Spleen (tissue), 11 donors: Measurements from ENCODE around the gene FBH1. TPM values are rescaled to one million over a fixed set of nuclear protein-coding genes. Genes with fewer than 3 reads are reported as not detected.

Source experiments
- DNase-seq: peaks from one replicate; pipeline ENCODE4 v3.0.0-alpha.2; 2020
- H3K27ac ChIP-seq, 8 donors: fragments of 200-600 bp; sonication (generic) in 7 of 8; 1 replicate in 4 of 8; 2 replicates in 4 of 8; pipeline versions ENCODE4 v1.5.0 to v1.8.0; 2016 to 2021; ENCODE audit warnings: inconsistent platforms in 4 of 8, mild to moderate bottlenecking in 4 of 8, moderate library complexity in 1 of 8
- H3K27me3 ChIP-seq, 7 donors: fragments of 200-600 bp; sonication (generic) in 6 of 7; replicated peaks in 1 of 7; 1 replicate in 4 of 7; 2 replicates in 3 of 7; pipeline versions ENCODE4 v1.5.0 to v1.8.0; 2016 to 2021; ENCODE audit warnings: inconsistent platforms in 3 of 7, mild to moderate bottlenecking in 1 of 7
- H3K36me3 ChIP-seq, 6 donors: fragments of 200-600 bp; sonication (generic) in 5 of 6; 1 replicate in 4 of 6; 2 replicates in 2 of 6; pipeline versions ENCODE4 v1.5.0 to v1.8.0; 2016 to 2021; ENCODE audit warnings: inconsistent platforms in 2 of 6
- H3K4me1 ChIP-seq, 6 donors: fragments of 200-600 bp; sonication (generic) in 5 of 6; 1 replicate in 3 of 6; 2 replicates in 3 of 6; pipeline versions ENCODE4 v1.5.0 to v1.8.0; 2016 to 2021; ENCODE audit warnings: inconsistent platforms in 3 of 6
- H3K4me3 ChIP-seq, 8 donors: fragments of 200-600 bp; sonication (generic) in 7 of 8; 1 replicate in 4 of 8; 2 replicates in 4 of 8; pipeline versions ENCODE4 v1.5.0 to v1.8.0; 2016 to 2021; ENCODE audit warnings: inconsistent platforms in 4 of 8, mild to moderate bottlenecking in 4 of 8, moderate library complexity in 2 of 8
- H3K9me3 ChIP-seq, 8 donors: fragments of 200-600 bp; sonication (generic) in 7 of 8; 1 replicate in 4 of 8; 2 replicates in 4 of 8; pipeline versions ENCODE4 v1.5.0 to v1.8.0; 2016 to 2021; ENCODE audit warnings: inconsistent platforms in 4 of 8
- POLR2A ChIP-seq, 3 donors: fragments of 450-650 bp; IDR thresholded peaks; one replicate each; pipeline ENCODE4 v1.5.1; 2017; ENCODE audit warnings: antibody characterized with exemption in 3 of 3, mild to moderate bottlenecking in 1 of 3
- POLR2AphosphoS5 ChIP-seq, 3 donors: sonication (generic); formaldehyde crosslinking; IDR thresholded peaks; one replicate each; pipeline ENCODE4 v1.5.1; 2017; ENCODE audit warnings: antibody characterized with exemption in 3 of 3
- WGBS, 5 donors: extraction: QIAGEN DNeasy Blood & Tissue Kit in 3 of 5; methylation state at CpG; one replicate each; pipeline versions ENCODE4 v1.1.5 to v1.1.7; 2013 to 2018; 5-methylcytosine and 5-hydroxymethylcytosine counted together
- intact Hi-C: fragments of 100-400 bp; cut with DNase I; formaldehyde crosslinking; loops from one replicate; pipeline ENCODE4 v1.15.0; 2023; ENCODE audit warnings: low total_unique reads
- polyA plus RNA-seq, 3 donors: library from polyadenylated mRNA; stranded (reverse); fragments of 200-250 nt; gene quantifications; one replicate each; pipeline ENCODE4 v1.2.1, GENCODE V29; 2013
- total RNA-seq, 7 donors: library from RNA; depleted of rRNA in 3 of 7; stranded (reverse); fragments of >200 nt in 3 of 7; fragmentation: NEBNext Ultra II Directional in 4 of 7; extraction: Animal tissue kit (Norgen Biotek cat#: 25700) in 4 of 7; gene quantifications; one replicate each; pipeline versions ENCODE4 v1.1.0 to v1.2.1, GENCODE V29; 2016 to 2021
- TF ChIP-seq, protein P1 (sequence below), 11 experiments: fragments of 200-600 bp in 7 of 11; fragments of 450-650 bp in 4 of 11; sonication (generic) in 4 of 11; IDR thresholded peaks in 8 of 11; conservative IDR thresholded peaks in 3 of 11; 1 replicate in 7 of 11; 2 replicates in 4 of 11; pipeline versions ENCODE4 v1.4.0 to v1.8.0; 2016 to 2021; ENCODE audit warnings: antibody characterized with exemption in 11 of 11, inconsistent platforms in 4 of 11, mild to moderate bottlenecking in 1 of 11
- donor health status: healthy with polysubstance abuse.
- donor health status: DM: no; HTN: no; CAD: no; lungs with moderate emphysema.
- donor health status: DM: no; HTN: no; CAD: no.
- donor health status: Bipolar disorder and iron deficiency.
- donor health status: healthy.
- donor health status: DM: no; HTN: no; CAD: no.
- donor health status: DM: yes; HTN: yes; CAD: no.

The FBH1 gene
- total and polyA plus RNA-seq, 10 donors, result 33.4 to 118 (median 103) TPM

DNA sequence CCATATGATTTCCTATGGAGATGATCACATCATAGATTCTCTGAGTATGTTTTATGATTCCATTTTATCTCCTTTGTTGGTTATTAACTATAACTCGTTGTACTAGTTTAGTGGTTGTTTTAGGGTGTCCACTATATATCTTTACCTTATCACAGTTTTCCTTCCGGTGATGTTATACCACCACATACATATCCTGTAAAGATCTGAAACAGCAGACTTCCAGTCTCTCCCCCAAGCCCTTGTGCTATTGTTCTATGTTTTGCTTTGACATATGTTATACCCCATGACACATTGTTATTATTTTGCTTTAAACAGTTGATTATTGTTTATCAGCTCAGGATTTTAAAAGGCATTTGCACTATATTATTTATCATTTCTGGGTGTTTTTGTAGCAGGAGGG lies 80.0 kb downstream of the FBH1 start:
- TF ChIP-seq POLR2A (IDR thresholded peaks at IDR 0.05), result no peak
- TF ChIP-seq POLR2AphosphoS5 (IDR thresholded peaks at IDR 0.05), result no peak
- TF ChIP-seq, protein P1, sequence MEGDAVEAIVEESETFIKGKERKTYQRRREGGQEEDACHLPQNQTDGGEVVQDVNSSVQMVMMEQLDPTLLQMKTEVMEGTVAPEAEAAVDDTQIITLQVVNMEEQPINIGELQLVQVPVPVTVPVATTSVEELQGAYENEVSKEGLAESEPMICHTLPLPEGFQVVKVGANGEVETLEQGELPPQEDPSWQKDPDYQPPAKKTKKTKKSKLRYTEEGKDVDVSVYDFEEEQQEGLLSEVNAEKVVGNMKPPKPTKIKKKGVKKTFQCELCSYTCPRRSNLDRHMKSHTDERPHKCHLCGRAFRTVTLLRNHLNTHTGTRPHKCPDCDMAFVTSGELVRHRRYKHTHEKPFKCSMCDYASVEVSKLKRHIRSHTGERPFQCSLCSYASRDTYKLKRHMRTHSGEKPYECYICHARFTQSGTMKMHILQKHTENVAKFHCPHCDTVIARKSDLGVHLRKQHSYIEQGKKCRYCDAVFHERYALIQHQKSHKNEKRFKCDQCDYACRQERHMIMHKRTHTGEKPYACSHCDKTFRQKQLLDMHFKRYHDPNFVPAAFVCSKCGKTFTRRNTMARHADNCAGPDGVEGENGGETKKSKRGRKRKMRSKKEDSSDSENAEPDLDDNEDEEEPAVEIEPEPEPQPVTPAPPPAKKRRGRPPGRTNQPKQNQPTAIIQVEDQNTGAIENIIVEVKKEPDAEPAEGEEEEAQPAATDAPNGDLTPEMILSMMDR (IDR thresholded peaks at IDR 0.05 in 8 of 11, conservative IDR thresholded peaks at IDR 0.05 in 3 of 11), result no peak
- intact Hi-C loops, result loop anchor here (10.0 kb wide), 1 partner anchor 75 kb away; the partner anchor contains the start of gene FBH1
- Histone ChIP-seq H3K9me3 (no peaks in the 10 kb centered on the region), H3K27me3 (no peaks in the 10 kb centered on the region), H3K36me3 (peaks cover 0 to 36% (median 7%) of the 10 kb centered on the region in 6 donors), H3K4me3 (no peak overlapping the region), H3K4me1 (peaks cover 14 to 51% (median 37%) of the 10 kb centered on the region in 6 donors), H3K27ac (peak overlapping the region in 2 of 8 donors; percentile 2 to 62)
- 77 to 95% (median 94%) methylated on average over 2 of the region's 2 CpGs for WGBS, 5 donors
- no peak for DNase-seq

DNA sequence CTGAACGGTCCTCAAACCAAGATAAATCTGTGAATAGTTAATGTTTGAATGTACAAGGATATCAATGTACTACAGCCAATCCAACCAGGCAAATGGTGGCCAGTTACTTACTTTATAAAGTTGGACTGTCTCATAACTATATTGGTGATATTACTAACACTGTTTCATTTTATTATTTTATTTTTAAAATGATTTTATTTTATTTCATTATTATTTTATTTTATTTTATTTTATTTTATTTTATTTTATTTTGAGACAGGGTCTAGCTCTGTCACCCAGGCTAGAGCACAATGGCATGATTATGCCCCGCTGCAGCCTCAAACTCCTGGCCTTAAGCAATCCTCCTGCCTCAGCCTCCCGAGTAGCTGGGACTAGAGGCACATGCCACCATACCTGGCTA lies 80.5 kb downstream of the FBH1 start:
- no peak for DNase-seq
- WGBS, 5 donors, result 85 to 92% (median 90%) methylated on average over 3 of the region's 3 CpGs
- intact Hi-C loops, result loop anchor here (10.0 kb wide), 1 partner anchor 76 kb away; the partner anchor contains the start of gene FBH1
- H3K4me3 ChIP-seq, result no peak overlapping the region
- TF ChIP-seq, protein P1 (IDR thresholded peaks at IDR 0.05 in 8 of 11, conservative IDR thresholded peaks at IDR 0.05 in 3 of 11), result no peak
- TF ChIP-seq POLR2AphosphoS5 (IDR thresholded peaks at IDR 0.05) (no peak), POLR2A (IDR thresholded peaks at IDR 0.05) (no peak)
- H3K4me1 ChIP-seq, result peaks cover 19 to 56% (median 42%) of the 10 kb centered on the region in 6 donors
- H3K36me3 ChIP-seq, result peaks cover 0 to 32% (median 3%) of the 10 kb centered on the region in 6 donors
- H3K9me3 ChIP-seq, result no peaks in the 10 kb centered on the region
- no peaks in the 10 kb centered on the region for H3K27me3 ChIP-seq
- peak overlapping the region in 5 of 8 donors; percentile 23 to 84 (median 62) for H3K27ac ChIP-seq

DNA sequence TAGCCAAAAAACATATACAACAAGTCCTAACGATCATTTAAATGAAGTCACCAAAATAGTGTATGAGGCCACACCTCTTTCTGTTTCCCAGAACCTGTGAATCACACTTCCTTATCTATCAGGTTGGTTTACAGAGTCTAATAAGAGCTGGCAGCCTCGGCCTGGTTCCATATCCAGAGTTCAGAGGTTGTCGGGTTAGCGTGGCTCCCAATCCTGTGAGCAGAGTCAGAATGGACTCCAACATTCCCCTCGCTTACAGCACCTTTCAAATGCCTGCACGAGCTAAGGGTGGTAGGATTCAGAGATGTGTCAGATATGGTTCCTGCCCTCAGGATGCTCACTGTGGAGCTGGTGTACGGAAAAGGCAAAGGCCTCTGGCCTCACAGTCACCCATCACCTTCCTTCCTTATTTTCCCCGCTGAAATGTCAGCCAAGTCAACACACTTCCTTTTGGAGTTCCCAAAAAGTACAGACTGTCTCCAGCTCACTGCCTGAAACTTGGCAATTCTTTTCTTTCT lies 81.3 kb downstream of the FBH1 start:
- H3K27me3 ChIP-seq, result no peaks in the 10 kb centered on the region
- intact Hi-C loops, result loop anchor here (10.0 kb wide), 1 partner anchor 77 kb away; the partner anchor contains the start of gene FBH1
- no peaks in the 10 kb centered on the region for H3K9me3 ChIP-seq
- peaks cover 23 to 64% (median 50%) of the 10 kb centered on the region in 6 donors for H3K4me1 ChIP-seq
- peak overlapping the region; percentile 1 to 84 (median 50) for H3K27ac ChIP-seq
- TF ChIP-seq, protein P1 (IDR thresholded peaks at IDR 0.05 in 8 of 11, conservative IDR thresholded peaks at IDR 0.05 in 3 of 11), result no peak
- TF ChIP-seq POLR2AphosphoS5 (IDR thresholded peaks at IDR 0.05) (peak in 2 of 3 donors; percentile 15 to 63), POLR2A (IDR thresholded peaks at IDR 0.05) (no peak)
- H3K4me3 ChIP-seq, result peak overlapping the region in 1 of 8 donors; percentile 17
- peaks cover 0 to 23% (median under 1%) of the 10 kb centered on the region in 6 donors for H3K36me3 ChIP-seq
- 46 to 65% (median 50%) methylated on average over 8 of the region's 8 CpGs for WGBS, 5 donors
- DNase-seq, result no peak

DNA sequence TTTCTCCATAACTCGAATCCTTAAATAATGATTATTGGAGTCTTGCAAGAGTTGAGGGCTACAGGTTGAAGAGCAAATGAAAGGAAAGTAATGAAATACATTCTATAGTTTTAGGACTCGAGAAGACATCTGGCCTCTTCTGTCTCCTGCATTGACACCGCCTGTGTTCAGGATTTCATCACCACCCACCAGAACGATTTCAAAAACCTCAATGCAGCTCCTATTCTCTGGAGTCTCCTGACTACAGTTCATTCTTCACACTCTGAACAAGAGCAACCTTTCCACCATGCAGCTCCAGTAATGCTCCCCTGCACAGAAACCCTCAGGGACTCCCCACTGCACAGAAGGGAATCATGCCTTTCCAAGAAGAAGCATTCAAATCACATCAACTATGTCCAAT lies 81.8 kb downstream of the FBH1 start:
- Histone ChIP-seq H3K9me3 (no peaks in the 10 kb centered on the region), H3K27me3 (no peaks in the 10 kb centered on the region), H3K4me3 (no peak overlapping the region), H3K4me1 (peaks cover 23 to 68% (median 52%) of the 10 kb centered on the region in 6 donors), H3K36me3 (peaks cover 0 to 20% (median 0%) of the 10 kb centered on the region in 6 donors), H3K27ac (peak overlapping the region; percentile 1 to 84 (median 50))
- no peak for DNase-seq
- intact Hi-C loops, result loop anchor here (10.0 kb wide), 1 partner anchor 77 kb away; the partner anchor contains the start of gene FBH1
- 35 to 72% (median 53%) methylated on average over 4 of the region's 4 CpGs for WGBS, 5 donors
- TF ChIP-seq, protein P1 (IDR thresholded peaks at IDR 0.05 in 8 of 11, conservative IDR thresholded peaks at IDR 0.05 in 3 of 11), result no peak
- no peak for TF ChIP-seq POLR2A (IDR thresholded peaks at IDR 0.05)
- TF ChIP-seq POLR2AphosphoS5 (IDR thresholded peaks at IDR 0.05), result no peak
